HEK293 (cell line): ENCODE measurements around the gene KLB.

Experiments
- ATF2 ChIP-seq: fragments of 450-650 bp; formaldehyde crosslinking; IDR thresholded peaks from 2 replicates; pipeline ENCODE4 v1.5.1; 2016; ENCODE audit warnings: missing biosample characterization, missing genetic modification characterization, low read depth
- PATZ1 ChIP-seq: fragments of 450-650 bp; formaldehyde crosslinking; IDR thresholded peaks from 2 replicates; pipeline ENCODE4 v1.5.1; 2016; ENCODE audit warnings: missing biosample characterization, missing genetic modification characterization
- RBAK ChIP-seq: fragments of 450-650 bp; formaldehyde crosslinking; IDR thresholded peaks from 2 replicates; pipeline ENCODE4 v1.5.1; 2016; ENCODE audit warnings: missing biosample characterization, missing genetic modification characterization
- REST ChIP-seq: fragments of 450-650 bp; formaldehyde crosslinking; IDR thresholded peaks from 2 replicates; pipeline ENCODE4 v1.5.1; 2016; ENCODE audit warnings: missing biosample characterization, missing genetic modification characterization
- SP2 ChIP-seq: fragments of 450-650 bp; formaldehyde crosslinking; IDR thresholded peaks from 2 replicates; pipeline ENCODE4 v1.5.1; 2016; ENCODE audit warnings: missing biosample characterization, missing genetic modification characterization
- YY1 ChIP-seq: fragments of 450-650 bp; formaldehyde crosslinking; IDR thresholded peaks from 2 replicates; pipeline ENCODE4 v1.5.1; 2018; ENCODE audit warnings: missing biosample characterization, missing genetic modification characterization
- ZBTB26 ChIP-seq: fragments of 450-650 bp; formaldehyde crosslinking; optimal IDR thresholded peaks from 2 replicates; pipeline ENCODE3; 2016; ENCODE audit warnings: missing biosample characterization, mild to moderate bottlenecking, missing genetic modification characterization
- ZBTB48 ChIP-seq: fragments of 450-650 bp; formaldehyde crosslinking; IDR thresholded peaks from 2 replicates; pipeline ENCODE4 v1.5.1; 2016; ENCODE audit warnings: missing biosample characterization, missing genetic modification characterization
- ZFP37 ChIP-seq: fragments of 450-650 bp; formaldehyde crosslinking; IDR thresholded peaks from 2 replicates; pipeline ENCODE4 v1.5.1; 2016; ENCODE audit warnings: missing biosample characterization, missing genetic modification characterization
- ZIC2 ChIP-seq: fragments of 450-650 bp; formaldehyde crosslinking; IDR thresholded peaks from 2 replicates; pipeline ENCODE4 v1.5.1; 2016; ENCODE audit warnings: missing biosample characterization, missing genetic modification characterization
- ZNF112 ChIP-seq: fragments of 450-650 bp; formaldehyde crosslinking; IDR thresholded peaks from 2 replicates; pipeline ENCODE4 v1.5.0; 2017; ENCODE audit warnings: missing biosample characterization, missing genetic modification characterization
- ZNF184 ChIP-seq: fragments of 450-650 bp; IDR thresholded peaks from 2 replicates; pipeline ENCODE4 v1.5.1; 2018; ENCODE audit warnings: missing biosample characterization, mild to moderate bottlenecking, missing genetic modification characterization
- ZNF2 ChIP-seq: fragments of 450-650 bp; formaldehyde crosslinking; IDR thresholded peaks from 2 replicates; pipeline ENCODE4 v1.5.1; 2016; ENCODE audit warnings: missing biosample characterization, missing genetic modification characterization
- ZNF324 ChIP-seq: fragments of 450-650 bp; formaldehyde crosslinking; IDR thresholded peaks from 2 replicates; pipeline ENCODE4 v1.5.1; 2016; ENCODE audit warnings: missing biosample characterization, missing genetic modification characterization
- ZNF366 ChIP-seq: fragments of 450-650 bp; formaldehyde crosslinking; conservative IDR thresholded peaks from 2 replicates; pipeline ENCODE4 v1.5.1; 2016; ENCODE audit warnings: missing biosample characterization, missing genetic modification characterization
- ZNF449 ChIP-seq: fragments of 450-650 bp; formaldehyde crosslinking; IDR thresholded peaks from 2 replicates; pipeline ENCODE4 v1.5.1; 2017; ENCODE audit warnings: missing biosample characterization, mild to moderate bottlenecking, missing genetic modification characterization, moderate library complexity
- ZNF488 ChIP-seq: fragments of 450-650 bp; formaldehyde crosslinking; IDR thresholded peaks from 2 replicates; pipeline ENCODE4 v1.5.1; 2016; ENCODE audit warnings: missing biosample characterization, missing genetic modification characterization
- ZNF514 ChIP-seq: fragments of 450-650 bp; formaldehyde crosslinking; IDR thresholded peaks from 2 replicates; pipeline ENCODE4 v1.5.1; 2016; ENCODE audit warnings: missing biosample characterization, missing genetic modification characterization
- ZNF555 ChIP-seq: fragments of 450-650 bp; formaldehyde crosslinking; conservative IDR thresholded peaks from 2 replicates; pipeline ENCODE4 v1.5.1; 2017; ENCODE audit warnings: missing biosample characterization, mild to moderate bottlenecking, missing genetic modification characterization, inconsistent platforms
- ZNF629 ChIP-seq: fragments of 450-650 bp; formaldehyde crosslinking; IDR thresholded peaks from 2 replicates; pipeline ENCODE4 v1.5.1; 2017; ENCODE audit warnings: missing biosample characterization, missing genetic modification characterization
- ZNF692 ChIP-seq: fragments of 450-650 bp; formaldehyde crosslinking; IDR thresholded peaks from 2 replicates; pipeline ENCODE4 v1.5.1; 2016; ENCODE audit warnings: missing biosample characterization, missing genetic modification characterization
- ZNF747 ChIP-seq: fragments of 450-650 bp; formaldehyde crosslinking; IDR thresholded peaks from 2 replicates; pipeline ENCODE4 v1.5.1; 2016; ENCODE audit warnings: missing biosample characterization, missing genetic modification characterization
- ZNF76 ChIP-seq: fragments of 450-650 bp; formaldehyde crosslinking; IDR thresholded peaks from 2 replicates; pipeline ENCODE4; 2016; ENCODE audit warnings: low read depth, missing biosample characterization, missing genetic modification characterization, borderline replicate concordance
- ZNF777 ChIP-seq: fragments of 450-650 bp; formaldehyde crosslinking; IDR thresholded peaks from 2 replicates; pipeline ENCODE4 v1.5.1; 2017; ENCODE audit warnings: missing biosample characterization, missing genetic modification characterization, borderline replicate concordance
- ZSCAN16 ChIP-seq: fragments of 450-650 bp; formaldehyde crosslinking; IDR thresholded peaks from 2 replicates; pipeline ENCODE4 v1.5.1; 2016; ENCODE audit warnings: missing biosample characterization, missing genetic modification characterization
- ZXDB ChIP-seq: fragments of 450-650 bp; formaldehyde crosslinking; IDR thresholded peaks from 2 replicates; pipeline ENCODE4 v1.5.1; 2016; ENCODE audit warnings: missing biosample characterization, missing genetic modification characterization

KLB gene

GRCh38 chr4:39458505-39459300, 52.0 kb downstream of the KLB start, which contains the start of the genes LIAS and RPL9 (continued):
- TF ChIP-seq ZXDB (tag by site-specific recombination) (peak; percentile 97), ZNF449 (tag by site-specific recombination) (no peak), ZNF747 (tag by site-specific recombination) (no peak), ZNF184 (no peak), ZNF555 (no peak), ZFP37 (tag by site-specific recombination) (0 out of 2 replicates have a peak, but pooled peaks have one; percentile 70), ZIC2 (tag by site-specific recombination) (peak; percentile 65), ATF2 (tag by site-specific recombination) (peak; percentile 98), RBAK (tag by site-specific recombination) (no peak), ZNF324 (tag by site-specific recombination) (peak; percentile 66; the same call in 1 of the 2 replicates), ZNF366 (tag by site-specific recombination) (no peak), PATZ1 (0 out of 2 replicates have a peak, but pooled peaks have one; percentile 16), SP2 (peak; percentile 84), ZNF777 (no peak), YY1 (peak; percentile 66), ZSCAN16 (no peak), ZNF692 (peak; percentile 78), ZBTB48 (tag by site-specific recombination) (peak; percentile 91), ZNF488 (no peak), ZBTB26 (no peak), ZNF112 (no peak), REST (tag by site-specific recombination) (no peak), ZNF2 (tag by site-specific recombination) (peak; percentile 57; the same call in 1 of the 2 replicates), ZNF629 (tag by site-specific recombination) (peak; percentile 99), ZNF514 (tag by site-specific recombination) (no peak), ZNF76 (tag by site-specific recombination) (peak; percentile 73; the same call in 1 of the 2 replicates)
